Measurements from ENCODE around the gene ZNF521.

ZNF521 gene

GRCh38 chr18:25335676-25336075, 16.3 kb downstream of the ZNF521 start:
- DNase-seq (ENCODE audit: low read depth): no peak

DNA sequence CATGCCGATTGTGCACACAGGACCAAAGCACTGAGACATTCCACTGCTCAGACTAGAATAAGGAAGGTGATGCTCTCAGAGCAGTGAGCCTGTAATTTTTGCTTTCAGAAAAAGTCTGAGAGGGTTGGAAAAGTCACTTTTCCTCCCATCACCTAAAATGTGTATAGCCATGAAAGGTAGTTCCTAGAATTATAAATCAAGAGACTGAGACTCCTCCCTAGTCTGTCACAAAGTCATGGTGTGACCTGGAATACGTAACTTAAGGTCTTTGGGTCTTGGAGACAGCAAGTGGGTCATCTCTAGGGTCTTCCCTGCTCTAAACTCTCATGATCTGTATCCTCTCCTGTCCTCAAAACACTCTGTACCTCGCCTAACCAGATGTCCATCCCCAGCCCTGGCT, 16.9 kb downstream of the ZNF521 start:
- DNase-seq (ENCODE audit: low read depth): no peak

GRCh38 chr18:25334588-25334987, 17.4 kb downstream of the ZNF521 start:
- no peak for DNase-seq (ENCODE audit: low read depth)

- DNase-seq (ENCODE audit: low read depth): no peak
These were observed 20.0 kb downstream of the ZNF521 start for GRCh38 chr18:25332002-25332401.

DNA sequence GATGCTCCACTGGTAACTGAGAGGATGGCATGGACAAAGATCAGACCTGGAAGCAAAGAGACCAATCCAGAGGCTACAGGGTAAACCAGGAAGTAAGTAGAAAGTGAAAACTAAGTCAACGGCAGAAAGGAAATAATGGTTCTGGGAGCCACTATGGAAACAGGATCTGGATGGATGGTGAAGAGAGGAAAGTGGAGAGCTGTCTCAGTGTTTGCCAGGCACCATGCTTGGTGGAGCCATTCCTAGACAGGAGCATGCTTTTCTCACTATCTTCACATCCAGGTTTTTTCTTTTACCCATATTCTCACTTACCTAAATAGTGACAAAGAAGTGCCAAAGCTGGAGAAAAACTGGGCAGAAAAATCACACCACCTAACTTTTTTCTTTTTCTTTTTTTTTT, 22.2 kb downstream of the ZNF521 start:
- DNase-seq (ENCODE audit: low read depth): no peak

DNA sequence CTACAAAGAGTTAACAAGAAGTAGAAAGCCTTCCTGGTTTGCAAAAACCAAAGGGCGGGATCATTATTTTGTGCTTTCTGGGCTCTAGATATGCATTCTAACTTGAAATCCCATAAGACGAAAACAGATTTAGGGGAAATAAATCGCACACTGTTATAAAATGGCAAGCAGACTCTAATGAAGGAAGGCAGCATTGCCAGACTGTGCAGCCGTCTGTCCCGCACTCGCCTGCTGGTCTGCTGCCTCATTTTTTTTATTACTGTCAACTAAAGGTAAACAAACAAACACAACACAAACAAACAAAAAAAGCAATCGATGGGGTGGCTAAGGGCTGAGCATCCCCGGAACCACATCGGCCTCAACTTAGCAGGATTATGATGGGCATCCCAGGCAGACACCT, 24.4 kb downstream of the ZNF521 start:
- DNase-seq (ENCODE audit: low read depth): no peak

DNA sequence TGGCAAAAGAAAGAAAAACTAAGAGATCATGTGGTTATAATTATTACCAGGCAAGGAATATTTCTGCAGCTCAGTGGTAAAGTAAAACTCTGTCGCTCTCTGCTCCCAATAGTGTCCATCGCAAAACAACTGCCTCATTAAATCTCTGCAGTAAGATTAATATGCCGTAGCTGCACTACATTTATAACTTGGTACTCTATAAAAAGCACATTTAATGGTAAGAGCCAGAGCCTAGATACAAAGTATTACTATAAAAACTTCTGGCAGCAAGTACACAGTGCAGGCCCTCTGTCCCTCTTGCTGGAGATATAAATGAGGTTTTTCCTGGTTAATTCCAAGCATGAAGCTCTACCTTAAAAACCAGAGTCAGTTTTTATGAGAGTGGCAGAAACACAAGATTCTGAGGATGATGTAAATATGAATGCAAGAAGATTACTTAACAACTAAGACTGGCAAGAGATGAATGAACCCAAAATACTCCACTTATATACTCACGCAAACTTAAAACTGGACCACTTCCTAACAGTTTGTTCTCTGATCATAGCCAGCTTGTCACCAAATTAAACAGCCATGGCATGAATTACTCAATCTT, 25.5 kb downstream of the ZNF521 start:
- no peak for DNase-seq (ENCODE audit: low read depth)

GRCh38 chr18:25322806-25323205, 29.2 kb downstream of the ZNF521 start:
- no peak for DNase-seq (ENCODE audit: low read depth)

- no peak for DNase-seq (ENCODE audit: low read depth)
These were observed 35.5 kb downstream of the ZNF521 start for GRCh38 chr18:25316381-25317018.

DNA sequence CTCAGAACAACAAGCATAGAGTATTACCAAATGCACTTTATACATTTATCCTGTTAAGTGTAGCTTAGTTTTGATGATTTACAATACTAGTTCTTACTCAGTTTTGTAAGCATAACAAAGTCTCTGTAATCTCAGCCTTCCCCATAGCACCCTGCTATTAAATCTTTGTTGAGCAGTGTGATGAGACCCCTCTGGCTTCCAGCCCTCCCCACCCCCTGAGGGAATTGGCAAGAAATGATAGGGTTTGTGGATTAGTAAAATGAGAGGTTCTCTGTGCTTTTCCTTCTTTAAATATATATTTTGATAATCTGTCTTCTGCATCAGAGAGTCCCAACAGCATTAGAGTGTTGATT, 37.2 kb downstream of the ZNF521 start:
- no peak for DNase-seq (ENCODE audit: low read depth)

GRCh38 chr18:25314151-25314837, 37.7 kb downstream of the ZNF521 start:
- no peak for DNase-seq (ENCODE audit: low read depth)

- no peak for DNase-seq (ENCODE audit: low read depth)
These were observed 38.7 kb downstream of the ZNF521 start for GRCh38 chr18:25313268-25313667.

- DNase-seq (ENCODE audit: low read depth): no peak
These were observed 41.9 kb downstream of the ZNF521 start for GRCh38 chr18:25310045-25310444.

GRCh38 chr18:25308381-25308780, 43.6 kb downstream of the ZNF521 start:
- no peak for DNase-seq (ENCODE audit: low read depth)

GRCh38 chr18:25307192-25307591, 44.8 kb downstream of the ZNF521 start:
- DNase-seq (ENCODE audit: low read depth): no peak

DNA sequence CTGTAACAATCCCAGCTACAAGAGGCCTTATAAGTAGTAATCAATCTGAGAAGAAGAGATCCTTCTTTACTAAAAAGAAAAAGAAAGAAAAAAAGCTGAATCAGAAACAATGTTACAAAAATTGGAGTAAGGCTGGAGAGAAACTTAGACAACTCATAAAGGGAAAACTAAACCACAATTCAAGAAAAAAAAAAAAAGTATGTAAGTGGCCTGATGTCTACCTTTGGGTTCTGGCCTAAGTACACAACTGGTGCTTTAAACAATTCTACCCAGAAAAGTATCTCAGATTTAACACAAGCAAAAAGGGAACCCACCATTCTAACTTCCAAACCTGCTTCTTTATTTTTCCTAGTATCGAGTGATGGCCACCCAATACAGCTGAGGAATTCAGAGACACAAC, 45.3 kb downstream of the ZNF521 start:
- DNase-seq (ENCODE audit: low read depth): no peak

DNA sequence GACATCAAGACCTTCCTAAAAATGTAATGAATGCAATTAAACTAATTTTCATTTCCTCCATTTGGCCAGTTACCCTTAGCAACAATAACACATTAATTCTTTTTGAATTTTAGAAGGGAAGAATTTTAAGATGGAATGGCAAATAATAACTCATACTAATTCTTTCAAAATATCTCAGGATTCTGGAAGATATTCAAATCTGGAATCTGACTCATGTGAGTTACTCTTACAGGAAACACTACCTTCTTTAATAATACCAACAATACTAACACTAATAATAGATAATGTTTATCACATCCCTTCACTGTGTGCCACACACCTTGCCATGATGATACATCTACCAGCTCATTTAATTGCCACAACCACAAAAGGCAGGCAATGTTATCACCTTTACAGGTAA, 46.4 kb downstream of the ZNF521 start:
- DNase-seq (ENCODE audit: low read depth): no peak

GRCh38 chr18:25300492-25300891, 51.5 kb downstream of the ZNF521 start:
- no peak for DNase-seq (ENCODE audit: low read depth)

DNA sequence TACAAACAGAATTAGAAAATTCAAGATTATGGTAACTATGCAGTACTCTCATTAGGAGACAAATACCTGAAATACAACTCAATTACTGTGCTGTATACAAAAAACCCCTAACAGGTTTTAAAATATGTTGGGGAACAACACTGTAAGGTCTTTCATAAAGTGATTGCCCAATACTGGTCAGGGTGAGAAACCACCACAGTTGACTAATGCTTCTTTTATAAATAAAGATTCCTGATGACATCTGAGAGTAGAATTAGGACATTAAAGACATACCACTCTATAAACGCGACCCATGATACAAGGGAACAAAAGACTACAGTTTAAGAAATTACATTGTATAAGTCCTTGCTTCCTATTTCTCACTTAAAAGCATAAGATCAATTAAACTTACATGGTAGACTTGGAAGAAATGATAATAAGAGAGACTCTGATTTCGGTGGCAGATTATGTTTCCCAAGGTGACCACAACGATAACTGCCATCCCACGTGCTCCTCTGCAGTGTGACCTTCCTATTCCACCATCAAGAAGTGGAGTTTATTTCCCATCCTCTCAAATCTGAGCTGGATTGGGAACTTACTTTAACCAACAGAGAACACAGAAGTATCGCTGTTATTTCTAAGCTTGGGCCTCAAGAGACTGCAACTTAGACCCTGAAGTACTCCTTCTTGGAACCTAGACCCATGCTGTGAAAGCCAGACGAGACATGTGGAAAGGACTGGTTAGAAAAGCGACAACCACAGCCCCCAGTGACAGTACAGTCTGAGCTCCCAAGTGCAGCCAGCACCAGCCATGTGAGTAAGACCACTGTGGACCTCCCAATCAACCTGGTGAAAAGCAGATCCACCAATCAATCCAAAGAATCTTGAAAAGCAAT, 52.3 kb downstream of the ZNF521 start:
- no peak for DNase-seq (ENCODE audit: low read depth)

GRCh38 chr18:25298853-25299274, 53.1 kb downstream of the ZNF521 start:
- no peak for DNase-seq (ENCODE audit: low read depth)

GRCh38 chr18:25295624-25296138, 56.3 kb downstream of the ZNF521 start:
- DNase-seq (ENCODE audit: low read depth): no peak

DNA sequence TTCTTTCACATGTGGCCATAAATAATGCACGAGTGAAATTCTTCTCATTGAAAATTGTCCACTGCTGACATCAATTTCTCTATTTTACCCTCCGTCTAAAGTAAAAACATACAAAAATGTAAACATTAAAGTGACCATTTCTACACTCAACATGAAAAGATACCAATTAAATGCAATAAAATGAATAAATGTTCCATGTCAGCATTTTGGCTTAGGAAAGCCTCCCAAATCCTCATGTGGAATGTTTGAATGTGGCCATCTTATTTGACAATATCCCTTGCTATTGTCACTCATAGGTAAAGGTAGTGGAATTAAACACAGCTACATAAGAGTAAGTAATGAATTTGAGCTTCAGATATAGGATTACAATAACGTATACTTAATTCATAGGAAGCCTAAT, 60.8 kb downstream of the ZNF521 start:
- no peak for DNase-seq (ENCODE audit: low read depth)
